Tibial artery (tissue), 4 donors: ENCODE data around the gene REPS2.

Source experiments
- DNase-seq, 2 donors: peaks; one replicate each; pipeline ENCODE4 v3.0.0-alpha.2; 2019
- H3K27ac ChIP-seq, 2 donors: fragments of 200-600 bp; sonication (generic) in 1 of 2; 1 replicate in 1 of 2; 2 replicates in 1 of 2; pipeline ENCODE4 v1.5.1; 2018 to 2019; ENCODE audit warnings: mild to moderate bottlenecking in 1 of 2
- H3K27me3 ChIP-seq, 2 donors: fragments of 200-600 bp; sonication (generic) in 1 of 2; one replicate each; pipeline versions ENCODE4 v1.5.1 to v1.6.0; 2016 to 2019
- H3K36me3 ChIP-seq, 3 donors: fragments of 200-600 bp; sonication (generic) in 2 of 3; one replicate each; pipeline ENCODE4 v1.5.1; 2016 to 2019; ENCODE audit warnings: mild to moderate bottlenecking in 2 of 3
- H3K4me1 ChIP-seq, 4 donors: fragments of 200-600 bp; sonication (generic) in 2 of 4; 1 replicate in 3 of 4; 2 replicates in 1 of 4; pipeline ENCODE4 v1.5.1; 2016 to 2019
- H3K4me3 ChIP-seq, 2 donors: fragments of 200-600 bp; sonication (generic) in 1 of 2; 1 replicate in 1 of 2; 2 replicates in 1 of 2; pipeline ENCODE4 v1.5.1; 2018 to 2019; ENCODE audit warnings: mild to moderate bottlenecking in 2 of 2
- H3K9me3 ChIP-seq, 3 donors: fragments of 200-600 bp; sonication (generic) in 1 of 3; one replicate each; pipeline ENCODE4 v1.5.1; 2016 to 2019
- intact Hi-C: fragments of 100-400 bp; cut with DNase I; formaldehyde crosslinking; loops from one replicate; pipeline ENCODE4 v1.15.0; 2023; ENCODE audit warnings: low total_unique reads
- TF ChIP-seq, protein P1 (sequence below), 2 experiments: fragments of 200-600 bp in 1 of 2; fragments of 450-650 bp in 1 of 2; IDR thresholded peaks; one replicate each; pipeline ENCODE4 v1.5.1; 2017 to 2019; ENCODE audit warnings: antibody characterized with exemption in 2 of 2, mild to moderate bottlenecking in 1 of 2, moderate library complexity in 1 of 2

REPS2 gene

DNA sequence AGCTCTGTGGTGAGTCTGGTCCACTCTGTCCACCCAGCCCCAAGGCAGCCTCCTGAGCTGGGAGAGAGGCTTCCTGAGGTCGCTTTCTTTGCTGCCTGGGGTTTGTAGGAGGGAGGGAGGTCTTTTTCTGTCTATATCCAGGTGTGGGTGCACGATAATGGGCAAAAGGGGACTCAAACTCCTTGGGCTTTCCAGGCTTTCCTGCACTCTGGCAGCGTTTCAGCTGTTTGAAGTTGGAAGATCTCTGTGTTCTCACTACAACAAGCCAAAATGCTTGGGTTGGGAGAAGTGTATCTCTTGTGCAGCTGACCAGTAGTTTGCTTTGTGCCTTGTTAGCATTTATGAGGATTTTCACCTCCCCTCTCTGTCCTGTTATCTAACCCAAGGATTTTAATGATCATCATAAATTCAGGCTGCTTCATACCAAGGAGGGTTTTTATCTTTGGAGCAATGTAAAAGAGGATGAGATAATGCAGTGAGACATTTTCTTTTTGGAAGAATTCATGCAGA, 126.3 kb downstream of the REPS2 start:
- Histone ChIP-seq H3K27me3 (no peaks in the 10 kb centered on the region), H3K4me3 (no peak overlapping the region), H3K36me3 (no peaks in the 10 kb centered on the region), H3K9me3 (no peaks in the 10 kb centered on the region), H3K4me1 (peaks cover 0 to 8% (median 4%) of the 10 kb centered on the region in 4 donors), H3K27ac (no peak overlapping the region)
- intact Hi-C loops, result no loop called here
- DNase-seq, result no peak
- TF ChIP-seq, protein P1, sequence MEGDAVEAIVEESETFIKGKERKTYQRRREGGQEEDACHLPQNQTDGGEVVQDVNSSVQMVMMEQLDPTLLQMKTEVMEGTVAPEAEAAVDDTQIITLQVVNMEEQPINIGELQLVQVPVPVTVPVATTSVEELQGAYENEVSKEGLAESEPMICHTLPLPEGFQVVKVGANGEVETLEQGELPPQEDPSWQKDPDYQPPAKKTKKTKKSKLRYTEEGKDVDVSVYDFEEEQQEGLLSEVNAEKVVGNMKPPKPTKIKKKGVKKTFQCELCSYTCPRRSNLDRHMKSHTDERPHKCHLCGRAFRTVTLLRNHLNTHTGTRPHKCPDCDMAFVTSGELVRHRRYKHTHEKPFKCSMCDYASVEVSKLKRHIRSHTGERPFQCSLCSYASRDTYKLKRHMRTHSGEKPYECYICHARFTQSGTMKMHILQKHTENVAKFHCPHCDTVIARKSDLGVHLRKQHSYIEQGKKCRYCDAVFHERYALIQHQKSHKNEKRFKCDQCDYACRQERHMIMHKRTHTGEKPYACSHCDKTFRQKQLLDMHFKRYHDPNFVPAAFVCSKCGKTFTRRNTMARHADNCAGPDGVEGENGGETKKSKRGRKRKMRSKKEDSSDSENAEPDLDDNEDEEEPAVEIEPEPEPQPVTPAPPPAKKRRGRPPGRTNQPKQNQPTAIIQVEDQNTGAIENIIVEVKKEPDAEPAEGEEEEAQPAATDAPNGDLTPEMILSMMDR (IDR thresholded peaks at IDR 0.05), result no peak

DNA sequence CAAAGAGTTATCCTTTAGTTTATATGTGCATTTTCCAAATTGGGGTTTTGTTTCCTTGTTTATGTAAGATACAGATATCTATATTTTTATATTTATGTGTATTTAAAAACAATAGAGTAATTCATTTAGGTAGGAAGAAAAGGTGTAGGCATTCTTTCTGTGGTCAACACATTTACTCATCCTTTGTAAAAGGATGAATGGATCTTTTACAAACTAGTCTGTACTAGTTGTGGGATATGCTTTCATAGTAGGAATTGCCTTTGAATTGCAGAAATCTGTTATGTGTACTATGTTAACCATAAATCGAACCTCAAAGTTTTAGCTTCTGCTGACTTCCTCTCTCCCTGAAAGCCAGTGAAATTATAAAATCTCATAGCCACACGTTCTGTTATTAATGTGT, 128.5 kb downstream of the REPS2 start:
- Histone ChIP-seq H3K27ac (no peak overlapping the region), H3K9me3 (no peaks in the 10 kb centered on the region), H3K27me3 (no peaks in the 10 kb centered on the region), H3K4me1 (peaks cover 0 to 24% (median 11%) of the 10 kb centered on the region in 4 donors), H3K4me3 (no peak overlapping the region), H3K36me3 (no peaks in the 10 kb centered on the region)
- intact Hi-C loops, result no loop called here
- TF ChIP-seq, protein P1 (IDR thresholded peaks at IDR 0.05), result no peak
- DNase-seq, result no peak

DNA sequence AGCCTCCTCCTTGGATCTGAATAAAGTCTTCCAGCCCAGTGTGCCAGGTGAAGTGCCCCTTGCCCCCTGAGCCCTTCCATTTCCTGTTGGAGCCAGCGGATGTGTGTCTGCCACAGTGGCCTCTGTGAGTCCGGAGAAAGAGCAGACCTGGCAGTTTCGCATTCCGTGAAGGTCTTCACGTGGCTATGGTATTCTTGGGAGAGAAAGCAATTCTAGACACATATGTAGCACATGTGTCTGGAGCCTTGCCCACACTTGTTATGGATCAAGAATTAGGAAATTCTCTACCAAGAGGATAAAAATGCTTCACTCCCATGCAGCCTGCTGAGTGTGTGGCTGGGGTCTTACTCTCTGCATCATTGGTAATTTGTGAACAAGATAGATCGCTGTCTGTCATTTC, 130.9 kb downstream of the REPS2 start:
- intact Hi-C loops, result no loop called here
- Histone ChIP-seq H3K9me3 (no peaks in the 10 kb centered on the region), H3K27me3 (no peaks in the 10 kb centered on the region), H3K4me1 (peaks cover 0 to 37% (median 12%) of the 10 kb centered on the region in 4 donors), H3K36me3 (no peaks in the 10 kb centered on the region), H3K27ac (peak overlapping the region; percentile 63 to 74), H3K4me3 (no peak overlapping the region)
- DNase-seq, result no peak
- TF ChIP-seq, protein P1 (IDR thresholded peaks at IDR 0.05), result no peak

DNA sequence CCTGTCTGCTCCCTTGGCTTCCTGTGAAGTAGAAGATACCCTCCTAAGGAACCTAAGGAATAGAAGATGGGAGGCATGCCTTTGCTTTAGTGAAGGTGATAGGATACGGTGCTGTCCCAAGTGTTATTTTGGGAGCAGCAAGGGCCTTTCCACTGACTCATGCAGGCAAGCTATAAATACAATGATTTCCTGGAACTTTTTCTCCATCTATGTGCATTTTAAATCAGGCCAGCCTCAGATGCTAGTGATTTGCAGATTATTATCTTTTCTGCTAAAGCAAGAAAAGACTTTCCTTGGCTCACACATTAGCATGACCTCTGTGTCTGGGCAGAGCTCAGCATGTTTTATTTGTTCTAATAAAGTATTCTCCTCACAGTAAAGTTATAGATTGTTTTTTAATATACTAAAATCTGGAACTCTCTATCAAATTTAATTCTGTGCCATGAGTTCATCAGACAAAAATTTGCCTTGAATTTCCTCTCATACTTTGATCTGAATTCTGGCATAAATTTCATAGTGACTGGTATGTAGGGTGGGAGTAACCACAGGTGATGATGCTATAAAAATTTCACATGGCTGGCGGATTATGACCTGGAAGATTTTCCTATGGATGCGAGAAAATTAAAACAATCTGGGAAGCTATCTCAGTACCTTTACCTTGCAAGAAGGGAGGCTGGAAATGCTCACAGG, 131.7 kb downstream of the REPS2 start:
- peak overlapping the region; percentile 63 to 74 for H3K27ac ChIP-seq

DNA sequence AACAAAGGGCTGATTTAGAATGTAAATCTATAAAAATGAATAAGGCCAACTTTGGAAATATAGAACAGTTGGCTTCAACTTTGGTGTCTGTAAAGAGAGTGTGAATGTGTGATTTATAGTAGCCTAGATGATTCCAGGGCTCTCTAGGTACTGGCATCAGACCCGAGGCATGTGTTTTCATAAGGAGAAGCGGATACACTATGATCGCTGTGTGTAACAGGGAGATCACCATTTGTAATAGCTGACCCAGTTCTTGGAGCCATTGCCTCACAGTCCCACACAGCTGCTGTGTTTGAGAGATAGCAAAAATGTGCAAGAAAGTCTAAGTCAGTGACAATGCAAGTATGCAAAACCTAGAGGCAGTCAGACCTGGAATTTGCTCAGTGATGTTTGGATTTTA, 135.1 kb downstream of the REPS2 start:
- TF ChIP-seq, protein P1 (IDR thresholded peaks at IDR 0.05), result no peak
- Histone ChIP-seq H3K4me1 (peaks cover 0 to 42% (median 12%) of the 10 kb centered on the region in 4 donors), H3K4me3 (no peak overlapping the region), H3K27ac (no peak overlapping the region), H3K36me3 (no peaks in the 10 kb centered on the region), H3K9me3 (no peaks in the 10 kb centered on the region), H3K27me3 (no peaks in the 10 kb centered on the region)
- intact Hi-C loops, result no loop called here
- DNase-seq, result no peak

More for the DNA sequence above, 131.7 kb downstream of the REPS2 start:
- no peaks in the 10 kb centered on the region for H3K36me3 ChIP-seq
- H3K4me1 ChIP-seq, result peaks cover 0 to 42% (median 12%) of the 10 kb centered on the region in 4 donors
- TF ChIP-seq, protein P1 (IDR thresholded peaks at IDR 0.05), result no peak
- no peak for DNase-seq
- no peaks in the 10 kb centered on the region for H3K27me3 ChIP-seq
- H3K4me3 ChIP-seq, result no peak overlapping the region
- H3K9me3 ChIP-seq, result no peaks in the 10 kb centered on the region
- intact Hi-C loops, result no loop called here
